ENCODE measurements around the gene WIPI1.
"Not testable (repeated sequence)": the region's sequence is repeated elsewhere in the genome, so short reads cannot be mapped to it uniquely, and the experiment has no call there.

WIPI1 gene

GRCh38 chr17:68457168-68457538, at the start of gene WIPI1:
Gene WIPI1, minus strand, starts transcription at chr17:68457496. Its CDS starts 75 bp downstream, at chr17:68457421.
- DNase-seq (ENCODE audit: low read depth in 2 of 2) = no peak

- no peak for DNase-seq (ENCODE audit: low read depth in 2 of 2)
These were observed 48.7 kb upstream of the WIPI1 start for GRCh38 chr17:68505951-68506350.

- DNase-seq (ENCODE audit: low read depth in 2 of 2) = no peak
These were observed 43.8 kb upstream of the WIPI1 start for GRCh38 chr17:68501074-68501473.

- DNase-seq (ENCODE audit: low read depth in 2 of 2) = no peak
These were observed 42.3 kb upstream of the WIPI1 start for GRCh38 chr17:68499587-68499986.

- no peak for DNase-seq (ENCODE audit: low read depth in 2 of 2)
These were observed 41.4 kb upstream of the WIPI1 start for GRCh38 chr17:68498479-68499326.

- DNase-seq (ENCODE audit: low read depth in 2 of 2) = no peak
These were observed 40.6 kb upstream of the WIPI1 start for GRCh38 chr17:68497885-68498319.

GRCh38 chr17:68495081-68495480, 37.8 kb upstream of the WIPI1 start:
- no peak for DNase-seq (ENCODE audit: low read depth in 2 of 2)

- not testable (repeated sequence) for DNase-seq (ENCODE audit: low read depth in 2 of 2)
These were observed 35.2 kb upstream of the WIPI1 start for GRCh38 chr17:68492394-68493054.

GRCh38 chr17:68491381-68492231, 34.3 kb upstream of the WIPI1 start:
- DNase-seq (ENCODE audit: low read depth in 2 of 2) = no peak

- no peak for DNase-seq (ENCODE audit: low read depth in 2 of 2)
These were observed 32.6 kb upstream of the WIPI1 start for GRCh38 chr17:68489919-68490318.

- DNase-seq (ENCODE audit: low read depth in 2 of 2) = no peak
These were observed 27.2 kb upstream of the WIPI1 start for GRCh38 chr17:68484458-68484857.

GRCh38 chr17:68482576-68483041, 25.3 kb upstream of the WIPI1 start:
- no peak for DNase-seq (ENCODE audit: low read depth in 2 of 2)

GRCh38 chr17:68480885-68481284, 23.6 kb upstream of the WIPI1 start:
- no peak for DNase-seq (ENCODE audit: low read depth in 2 of 2)

- DNase-seq (ENCODE audit: low read depth in 2 of 2) = no peak
These were observed 13.7 kb upstream of the WIPI1 start for GRCh38 chr17:68470961-68471360.

GRCh38 chr17:68468788-68469187, 11.5 kb upstream of the WIPI1 start:
- DNase-seq (ENCODE audit: low read depth in 2 of 2) = peak; percentile 30 to 38

GRCh38 chr17:68468334-68468733, 11.0 kb upstream of the WIPI1 start:
- no peak for DNase-seq (ENCODE audit: low read depth in 2 of 2)

GRCh38 chr17:68463211-68464019, 6.1 kb upstream of the WIPI1 start:
- DNase-seq (ENCODE audit: low read depth in 2 of 2) = no peak

- peak; percentile 42 to 44 for DNase-seq (ENCODE audit: low read depth in 2 of 2)
These were observed 5.3 kb upstream of the WIPI1 start for GRCh38 chr17:68462381-68463210.

- DNase-seq (ENCODE audit: low read depth in 2 of 2) = no peak
These were observed 4.3 kb upstream of the WIPI1 start for GRCh38 chr17:68461589-68461988.

GRCh38 chr17:68461122-68461539, 3.8 kb upstream of the WIPI1 start:
- DNase-seq (ENCODE audit: low read depth in 2 of 2) = no peak

Measured in fibroblast of skin of left biceps (primary cell).